Kidney capillary endothelial cell (primary cell): ENCODE results near the gene NRARP.

Experiments
- DNase-seq: peaks from one replicate; pipeline ENCODE4 v3.0.0-alpha.2; 2018; ENCODE audit warnings: low spot score

The NRARP gene

DNA sequence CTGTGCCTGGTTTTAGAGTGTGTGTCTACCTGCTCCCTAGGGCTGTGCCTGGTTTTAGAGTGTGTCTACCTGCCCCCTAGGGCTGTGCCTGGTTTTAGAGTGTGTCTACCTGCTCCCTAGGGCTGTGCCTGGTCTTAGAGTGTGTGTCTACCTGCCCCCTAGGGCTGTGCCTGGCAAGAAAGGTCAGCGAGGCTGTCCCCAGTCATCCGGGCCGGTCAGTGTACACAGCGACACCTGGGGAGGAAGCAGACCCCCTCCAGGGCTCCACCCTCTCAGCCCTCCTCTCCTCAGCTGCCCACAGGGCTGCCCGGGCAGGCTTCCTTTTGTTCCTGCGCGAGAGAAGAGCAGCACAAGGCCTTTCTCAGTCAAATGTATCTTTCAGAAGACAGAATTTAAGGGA, 4.1 kb downstream of the NRARP start:
- DNase-seq = no peak

DNA sequence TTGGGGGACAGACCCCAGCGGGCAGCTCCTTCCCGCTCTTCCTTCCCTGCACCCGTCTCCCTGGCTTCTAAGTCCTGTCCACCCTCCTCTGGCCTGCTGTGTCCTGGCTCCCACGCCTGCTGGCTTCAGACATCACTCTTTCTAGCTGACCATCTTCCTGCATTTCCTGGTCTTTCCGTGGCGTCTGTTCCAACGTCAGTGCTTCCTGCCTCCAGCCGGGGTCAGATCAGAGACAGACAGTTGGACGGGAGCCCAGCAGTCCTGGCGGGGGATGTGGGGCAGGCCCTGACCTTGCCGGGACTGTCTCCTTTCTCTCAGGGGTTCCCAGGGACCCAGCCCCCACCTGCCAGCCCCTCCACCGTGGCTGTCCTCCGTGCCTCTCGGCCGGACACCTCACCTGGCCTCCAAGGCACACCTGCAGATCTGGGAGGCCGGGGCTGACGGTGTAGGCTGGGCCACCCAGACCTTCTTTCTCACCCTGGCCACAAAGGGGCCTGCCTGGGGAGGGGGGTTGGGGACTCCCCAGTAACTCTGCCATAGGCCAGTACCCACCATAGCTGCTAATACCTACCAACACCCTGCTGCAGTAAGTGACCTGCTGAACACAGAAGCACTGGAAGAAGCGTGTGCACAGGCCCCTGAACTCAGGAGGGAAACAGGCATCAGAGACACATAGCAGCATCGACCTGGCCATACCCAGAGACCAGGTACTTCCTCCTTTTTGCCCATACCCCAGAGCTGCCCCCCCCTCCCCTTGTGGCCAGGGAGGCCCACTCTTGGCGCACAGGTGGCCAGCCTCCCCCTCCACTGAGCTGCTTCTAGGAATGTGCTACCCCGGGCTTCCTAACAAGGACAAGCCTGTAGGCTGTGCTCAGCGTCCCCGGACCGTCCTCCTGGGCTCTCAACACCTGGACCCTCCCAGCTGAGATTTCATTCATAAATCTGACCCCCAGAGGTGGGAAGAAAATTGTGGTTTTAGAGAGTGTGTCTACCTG, 5.1 kb downstream of the NRARP start:
- DNase-seq = peak; percentile 87

DNA sequence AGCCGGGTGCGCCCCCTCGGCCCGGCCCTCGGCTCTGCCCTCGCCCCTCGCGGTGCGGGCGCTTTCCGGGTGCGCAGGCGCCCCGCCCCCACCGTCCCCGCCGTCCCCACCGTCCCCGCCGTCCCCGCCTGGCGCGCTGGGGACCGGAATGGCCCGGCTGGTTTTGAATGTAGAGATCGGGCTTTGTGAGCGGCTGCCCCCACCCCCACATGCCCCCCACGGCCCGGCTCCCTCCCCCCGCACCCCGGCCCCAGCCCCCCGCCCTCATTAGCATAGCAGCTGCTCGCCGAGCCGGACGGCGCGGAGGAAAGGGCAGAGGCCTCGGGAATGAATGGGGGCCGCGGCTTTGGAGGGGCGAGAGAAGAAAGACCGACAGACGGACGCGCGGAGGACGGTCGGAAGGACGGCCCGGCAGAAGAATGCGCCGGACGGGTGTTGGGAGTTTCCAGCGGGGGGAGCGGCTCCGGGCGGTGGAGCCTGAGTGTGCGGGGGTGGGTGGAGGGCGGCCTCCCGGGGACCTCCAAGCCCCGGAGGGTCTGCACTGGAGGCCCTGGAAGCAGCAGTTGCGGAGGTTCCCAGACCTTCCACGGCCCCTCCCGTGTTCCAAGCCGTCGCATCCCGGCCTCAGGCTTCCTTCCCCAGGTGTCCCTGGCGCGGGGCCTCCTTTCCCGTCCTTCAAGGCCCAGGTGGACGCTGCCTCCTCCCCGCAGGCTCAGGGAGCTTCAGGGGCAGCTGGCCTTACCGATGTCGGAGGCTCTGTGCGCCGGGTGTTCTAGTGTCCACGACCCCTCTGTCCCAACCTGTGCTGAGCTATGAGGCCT, 6.0 kb downstream of the NRARP start:
- DNase-seq = no peak

DNA sequence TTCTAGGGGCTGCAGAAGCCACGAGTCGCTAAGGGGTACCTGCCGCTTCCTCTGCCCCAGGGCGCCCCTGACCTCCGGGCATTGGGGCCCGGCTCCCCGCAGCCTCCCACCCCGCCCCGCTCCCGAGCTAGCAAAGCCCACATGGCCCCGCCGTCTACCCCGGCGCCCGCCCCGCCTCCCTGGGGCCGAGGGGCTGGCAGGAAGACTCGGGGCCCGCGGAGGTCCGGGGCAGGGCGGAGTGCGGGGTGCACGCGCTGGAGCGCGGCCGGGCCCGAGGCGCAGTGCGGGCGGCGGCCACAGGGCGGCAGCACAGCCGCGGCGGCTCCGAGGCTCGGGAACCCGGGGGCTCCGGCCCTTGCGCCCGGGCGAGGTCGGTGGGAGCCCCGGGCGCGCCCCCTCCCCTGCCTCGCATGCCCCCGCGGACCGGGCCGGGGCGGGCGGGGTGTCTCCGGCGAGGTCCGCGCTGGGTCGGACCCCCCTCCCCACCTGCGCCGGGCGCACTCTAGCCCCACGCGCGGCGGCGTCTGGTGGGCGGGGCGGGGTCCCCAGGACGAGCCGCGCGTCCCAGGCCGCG, 6.7 kb downstream of the NRARP start:
- DNase-seq = peak; percentile 39

DNA sequence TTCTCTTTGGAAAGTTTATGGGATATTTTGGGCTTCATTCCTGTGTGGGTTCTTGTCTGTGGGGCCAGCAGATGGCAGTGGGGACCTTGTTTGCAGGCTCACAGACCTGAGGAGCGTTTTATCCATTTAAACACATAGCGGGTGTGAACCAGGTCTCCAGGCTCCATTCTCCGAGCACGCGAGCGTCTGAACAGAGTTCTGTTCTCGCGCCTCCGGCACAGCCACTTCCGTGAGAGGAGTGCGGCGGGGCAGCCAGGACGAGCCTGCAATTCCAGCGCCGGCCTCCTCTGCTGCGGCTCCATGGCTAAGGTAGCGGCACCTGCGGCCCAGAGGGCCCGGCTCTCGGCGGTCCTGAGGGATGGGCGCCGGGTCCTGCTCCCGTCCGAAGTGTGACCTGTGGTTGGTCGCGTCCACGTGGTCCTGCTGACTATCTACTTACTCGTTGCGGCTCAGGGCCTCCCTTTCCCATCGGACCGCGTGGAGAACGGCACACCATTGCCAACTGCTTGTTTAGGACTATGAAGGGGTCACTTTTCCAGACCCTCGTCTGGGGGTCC, 7.3 kb downstream of the NRARP start:
- DNase-seq = peak; percentile 42

DNA sequence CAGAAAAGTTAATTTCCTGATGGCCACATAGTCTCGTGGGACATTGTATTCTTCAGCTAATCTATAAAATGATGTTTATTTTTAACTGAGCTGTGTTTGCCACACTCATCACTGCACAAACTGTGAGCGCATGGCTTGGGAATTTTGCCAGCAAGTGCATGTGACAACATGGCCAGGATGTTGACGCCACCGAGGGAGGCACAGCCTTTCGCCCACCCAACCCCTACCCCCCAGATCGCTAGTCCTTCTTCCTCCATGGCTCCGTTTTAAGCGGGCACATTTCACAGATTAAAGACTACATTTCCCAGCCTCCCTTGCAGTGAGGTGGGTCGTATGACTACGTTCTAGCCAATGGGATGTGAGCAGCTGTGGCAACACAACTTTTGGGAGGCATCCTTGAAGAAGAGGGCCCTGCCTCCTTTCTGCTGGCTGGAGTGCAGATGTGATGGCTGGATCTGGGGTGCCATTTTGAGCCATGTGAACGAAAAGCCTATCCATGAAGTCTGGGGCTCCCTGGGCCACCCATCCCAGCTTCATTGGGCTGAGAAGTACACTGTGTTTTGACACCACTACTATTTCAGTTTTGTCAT, 7.9 kb downstream of the NRARP start:
- peak; percentile 58 for DNase-seq

DNA sequence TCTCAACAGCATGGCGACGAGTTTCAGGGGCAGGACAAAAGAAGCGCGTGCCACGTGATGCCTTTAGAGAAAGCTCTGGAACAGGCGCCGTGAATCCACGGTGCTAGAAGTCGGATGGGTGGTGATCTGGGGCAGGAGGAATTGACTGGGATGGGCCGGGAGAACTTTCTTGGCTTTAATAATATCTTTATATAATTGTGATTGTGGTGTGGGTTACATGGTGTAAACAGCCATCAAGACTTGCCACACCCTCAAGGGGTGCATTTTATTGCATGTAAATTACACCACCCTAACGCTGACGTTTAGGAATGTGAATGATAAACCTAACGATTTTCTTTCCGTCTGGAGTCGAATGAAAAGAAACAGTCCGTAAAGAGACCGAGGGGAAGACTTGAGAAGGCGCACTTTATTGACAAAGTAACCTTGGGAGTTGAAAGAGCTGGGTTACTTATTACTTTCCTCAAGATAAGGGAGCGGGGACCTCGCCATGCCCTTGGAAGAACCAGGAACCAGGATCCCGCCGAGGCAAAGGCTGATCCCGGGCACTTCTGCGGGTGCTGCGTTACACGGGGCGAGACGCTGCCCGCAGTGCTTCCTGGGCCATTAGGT, 8.5 kb downstream of the NRARP start:
- no peak for DNase-seq

DNA sequence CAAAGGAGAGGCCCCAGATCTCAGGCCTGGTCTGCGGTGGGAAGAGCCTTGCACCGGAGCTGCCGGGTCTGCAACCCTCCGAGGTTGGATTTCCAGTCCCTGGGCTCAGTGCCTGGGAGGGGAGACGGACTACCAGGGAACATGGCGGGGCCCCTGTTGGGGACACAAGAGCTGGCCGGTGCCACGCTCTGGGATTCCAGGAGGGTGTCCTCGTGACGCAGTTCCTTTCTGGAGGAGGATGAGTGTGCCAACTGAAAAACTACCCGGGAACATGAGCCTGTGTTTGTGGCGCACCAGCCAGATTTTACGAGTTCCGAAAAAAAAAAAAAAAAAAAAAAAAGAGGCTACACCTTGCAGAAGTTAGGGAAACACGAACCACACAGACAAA, 9.0 kb downstream of the NRARP start:
- no peak for DNase-seq

DNA sequence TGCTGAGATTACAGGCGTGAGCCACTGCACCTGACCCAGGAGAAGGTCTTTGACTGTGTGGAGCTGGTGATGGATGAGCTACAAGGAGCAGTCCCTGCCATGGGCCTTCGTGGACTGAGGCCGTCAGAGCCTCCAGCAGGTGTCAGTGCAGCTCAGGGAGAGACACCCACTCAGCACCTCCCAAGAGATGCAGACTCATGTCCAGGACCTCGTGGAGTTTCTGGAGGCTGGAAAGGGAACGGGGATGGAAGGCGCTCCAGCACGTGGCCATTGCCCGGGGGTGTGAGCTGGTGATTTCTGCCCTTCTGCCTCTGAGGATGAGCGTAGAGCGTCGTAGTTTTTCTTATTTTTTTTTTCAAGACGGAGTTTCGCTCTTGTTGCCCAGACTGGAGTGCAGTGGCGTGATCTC, 15.1 kb downstream of the NRARP start:
- peak; percentile 68 for DNase-seq

DNA sequence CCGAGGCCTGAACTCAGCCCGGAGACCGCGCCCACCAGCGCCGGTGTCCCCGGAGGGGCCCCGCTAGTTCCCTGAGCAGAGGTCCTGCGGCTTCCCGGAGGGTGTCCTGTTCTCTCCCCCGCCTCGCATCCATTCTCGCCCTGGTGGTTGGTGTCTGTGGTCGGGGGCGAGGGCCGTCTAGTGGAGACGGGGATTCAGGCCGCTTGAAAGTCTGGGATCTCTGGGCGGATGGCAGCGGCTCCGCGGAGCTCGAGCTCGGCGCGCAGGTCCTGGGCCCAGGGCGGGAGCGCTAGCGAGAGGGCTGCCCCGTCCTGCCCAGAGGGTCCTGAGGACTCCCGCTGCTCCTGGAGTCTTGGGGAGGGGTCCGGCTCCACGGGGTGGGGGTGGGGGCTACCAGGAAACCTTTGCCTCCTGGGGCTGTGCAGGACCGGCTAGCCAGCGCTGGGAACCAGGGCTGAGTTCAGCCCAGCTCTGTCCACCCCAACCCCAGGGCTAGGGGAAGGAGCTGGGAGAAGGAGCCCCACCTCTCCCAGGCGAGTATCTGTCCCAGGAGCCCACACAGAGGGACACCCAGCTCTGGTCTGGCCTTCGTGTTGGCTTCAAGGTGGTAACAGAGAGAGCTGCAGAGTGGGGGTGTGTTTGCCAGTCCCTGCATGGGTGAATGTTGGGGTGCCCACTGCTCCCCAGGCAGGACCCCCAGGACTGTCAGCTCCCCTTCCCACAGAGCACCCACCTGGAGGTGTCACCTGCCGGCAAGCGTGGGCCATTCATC, 20.5 kb downstream of the NRARP start:
- DNase-seq = no peak

DNA sequence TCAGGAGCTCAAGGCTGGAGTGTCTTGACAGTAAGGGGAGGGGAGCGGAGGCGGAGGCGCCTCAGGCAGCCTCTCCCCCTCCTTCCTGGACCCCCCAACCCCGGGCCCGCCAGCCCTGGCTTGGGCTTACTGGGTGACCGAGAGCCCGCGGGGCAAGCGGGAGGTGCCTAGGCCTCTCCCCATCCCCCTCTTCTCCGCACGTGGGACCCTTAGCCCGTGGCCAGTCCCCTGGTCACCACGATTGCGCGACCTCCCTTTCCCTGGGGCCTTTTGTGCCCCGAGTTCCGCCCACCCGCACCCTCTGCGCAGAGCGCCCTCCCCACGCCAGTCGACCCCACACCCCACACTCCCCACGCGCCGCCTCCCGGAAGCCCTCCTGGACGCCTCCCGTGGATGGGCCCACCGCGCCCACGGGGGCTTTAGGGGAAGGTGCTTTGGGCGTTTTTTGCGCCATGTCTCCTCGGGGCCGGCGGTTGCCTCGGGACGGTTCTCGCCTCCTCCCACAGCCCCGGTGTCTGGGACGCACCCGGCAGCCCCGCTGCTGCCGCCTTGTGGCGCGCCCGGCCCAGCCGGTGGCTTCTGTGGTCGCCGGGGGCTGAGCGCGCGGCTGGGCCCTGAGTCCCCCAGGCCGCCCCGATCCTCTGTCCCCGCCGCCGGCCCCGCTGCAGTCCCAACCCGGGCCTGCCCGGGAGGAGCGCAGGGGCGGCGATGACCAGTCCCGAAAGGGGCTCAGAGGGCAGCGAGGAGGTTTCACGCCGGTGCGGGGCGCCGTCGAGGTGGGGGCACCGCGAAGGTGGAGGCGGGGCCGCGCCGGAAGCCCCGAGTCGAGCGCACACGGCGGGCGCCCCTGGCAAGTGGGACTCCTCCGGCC, 21.4 kb downstream of the NRARP start:
- DNase-seq = no peak

DNA sequence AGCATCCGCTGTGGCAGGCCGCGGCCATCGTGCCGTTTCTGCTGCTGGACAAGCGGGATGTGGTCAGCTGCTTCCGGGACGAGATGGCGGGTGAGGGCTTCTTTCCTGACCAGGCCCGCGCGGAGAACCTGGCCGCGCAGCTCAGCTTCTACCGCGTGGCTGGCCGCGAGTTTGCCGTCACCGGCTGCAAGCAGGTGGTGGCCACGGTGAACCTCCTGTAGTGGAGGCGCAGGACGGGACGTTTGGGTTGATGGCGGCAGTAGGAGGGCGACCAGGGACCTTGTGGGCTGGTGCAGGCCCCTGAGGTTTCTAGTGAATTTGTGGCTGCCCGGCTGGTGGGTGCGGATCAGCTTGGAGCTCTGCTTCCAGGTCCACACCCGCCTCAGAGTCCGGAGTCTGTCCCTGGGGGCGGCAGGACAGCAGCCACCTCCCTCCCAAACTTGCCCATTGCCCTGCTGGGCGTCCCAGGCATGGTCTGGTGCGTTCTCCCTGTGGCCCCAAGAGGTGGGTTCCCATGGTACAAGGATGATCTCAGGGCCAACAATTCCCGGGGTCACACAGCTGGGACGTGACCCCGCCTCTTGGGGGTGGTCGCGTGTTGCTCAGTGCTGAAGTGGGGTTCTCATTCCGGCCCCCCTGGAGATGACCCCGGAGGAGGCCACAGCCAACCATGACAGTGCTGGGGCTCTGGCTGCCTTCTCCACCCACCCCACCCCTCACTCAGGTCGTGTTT, 22.2 kb downstream of the NRARP start:
- DNase-seq = no peak

DNA sequence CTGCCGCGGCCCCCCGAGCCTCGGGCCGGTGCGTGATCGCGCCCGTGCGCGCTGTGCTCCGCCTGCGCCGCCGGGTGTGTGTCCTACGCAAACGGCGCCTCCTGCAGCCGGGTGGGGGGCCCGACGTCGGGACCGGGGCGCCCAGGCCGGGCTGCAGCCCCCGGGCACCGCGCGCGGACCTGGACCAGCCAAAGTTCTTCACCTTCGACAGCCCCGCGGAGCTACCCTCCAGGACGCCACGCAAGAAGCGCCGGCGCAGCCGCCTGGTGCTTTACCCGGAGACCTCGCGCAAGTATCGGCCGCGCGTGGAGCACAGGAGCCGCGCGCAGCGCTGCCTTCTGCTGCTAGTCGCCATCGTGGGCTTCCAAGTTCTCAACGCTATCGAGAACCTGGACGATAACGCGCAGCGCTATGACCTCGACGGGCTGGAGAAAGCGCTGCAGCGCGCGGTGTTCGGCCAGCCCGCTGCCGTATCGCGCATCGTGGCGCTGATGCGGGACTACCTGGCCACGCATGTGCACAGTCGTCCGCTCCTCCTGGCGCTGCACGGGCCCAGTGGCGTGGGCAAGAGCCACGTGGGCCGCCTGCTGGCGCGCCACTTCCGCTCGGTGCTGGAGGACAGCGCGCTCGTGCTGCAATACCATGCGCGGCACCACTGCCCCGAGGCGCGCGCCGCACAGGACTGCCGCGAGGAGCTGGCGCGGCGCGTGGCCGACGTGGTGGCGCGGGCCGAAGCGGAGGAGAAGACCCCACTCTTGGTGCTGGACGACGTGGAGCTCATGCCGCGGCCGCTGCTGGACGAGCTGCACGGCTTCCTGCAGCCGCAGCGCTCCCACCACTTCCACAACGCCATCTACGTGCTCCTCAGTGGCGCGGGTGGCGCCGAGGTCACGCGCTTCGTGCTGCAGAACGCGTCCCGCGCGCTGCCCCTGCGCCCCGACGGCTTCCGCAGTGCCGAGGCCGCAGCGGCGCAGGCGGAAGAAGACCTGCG, 23.1 kb downstream of the NRARP start:
- DNase-seq = no peak

DNA sequence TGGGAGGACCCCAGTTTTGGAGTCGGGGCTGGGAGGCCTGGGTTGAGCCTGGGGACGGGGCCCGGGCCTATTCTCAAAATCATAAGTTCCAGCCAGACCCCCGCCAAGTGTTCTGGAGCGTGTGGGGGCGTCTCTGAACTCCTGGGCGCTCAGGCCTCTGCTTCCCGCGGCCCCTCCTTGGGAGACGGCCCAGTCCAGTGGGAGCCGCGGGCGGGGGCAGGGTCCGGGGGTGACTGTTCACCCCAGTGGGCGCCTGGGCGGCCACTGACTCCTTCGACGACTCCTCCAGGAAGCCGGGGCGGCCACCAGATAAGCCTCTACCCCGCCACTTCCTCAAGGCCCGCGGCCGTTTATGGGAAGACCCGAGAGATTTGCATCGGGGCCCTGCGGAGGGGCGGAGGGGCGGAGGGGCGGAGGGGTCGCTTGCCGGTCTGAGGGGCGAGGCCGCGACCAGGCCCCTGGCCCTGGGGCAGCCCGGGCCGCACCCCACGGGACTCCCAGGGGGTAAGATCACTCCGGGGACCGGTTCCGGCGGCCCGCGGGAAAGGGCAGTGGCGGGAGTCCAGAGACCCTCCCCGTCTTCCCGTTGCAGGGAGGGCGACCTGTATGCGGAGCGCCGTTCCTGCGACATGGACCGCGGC, 23.9 kb downstream of the NRARP start:
- DNase-seq = no peak

DNA sequence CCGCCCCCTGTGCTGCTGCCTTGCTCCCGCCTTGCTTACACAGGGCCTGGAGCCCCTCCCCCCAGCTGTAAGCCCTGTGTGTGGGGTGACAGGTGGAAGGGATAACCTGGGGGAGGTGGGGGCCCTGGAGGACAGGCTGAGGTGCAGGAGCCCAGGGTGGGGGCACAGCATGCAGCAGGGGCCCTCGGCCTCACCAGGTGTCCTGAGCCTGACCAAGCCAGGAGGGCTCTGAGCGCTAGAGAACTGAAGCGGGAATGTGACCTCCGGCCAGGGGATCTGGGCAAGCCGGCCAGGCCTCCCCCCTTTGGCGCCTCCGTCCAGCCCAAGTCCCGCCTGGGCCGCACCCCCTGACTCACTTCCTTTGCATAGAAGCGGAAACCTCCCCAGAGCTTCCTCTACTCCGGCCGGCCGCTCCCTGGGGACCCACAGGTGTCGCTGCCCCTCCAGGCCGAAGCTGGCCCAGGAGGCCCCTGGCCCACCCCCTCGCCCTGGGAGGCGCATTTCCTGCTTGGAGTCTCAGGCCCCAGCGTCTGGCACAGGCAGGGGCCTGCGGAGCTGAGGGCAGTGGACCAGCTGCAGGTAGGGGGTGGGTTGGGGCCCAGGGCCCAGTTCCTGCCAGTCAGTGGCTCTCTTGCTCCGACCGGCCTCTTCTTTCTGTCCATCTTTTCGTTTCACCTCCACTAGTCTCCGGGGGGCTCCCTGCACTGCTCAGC, 24.6 kb downstream of the NRARP start, which contains the start of gene TOR4A:
TSS of gene TOR4A (plus strand) at position 398 of the 713 bp plus-strand sequence. CDS start 964 bp downstream, outside the sequence.
- DNase-seq = peak; percentile 98
